CD4-positive, CD25-positive, alpha-beta regulatory T cell (primary cell): ENCODE results near the gene CT47A1. TPM values are rescaled to one million over a fixed set of nuclear protein-coding genes. Genes with fewer than 3 reads are reported as not detected.
"Not testable (repeated sequence)": the region's sequence is repeated elsewhere in the genome, so short reads cannot be mapped to it uniquely, and the experiment has no call there.

Source experiments
- ATAC-seq, 2 donors: fragments of 150-1000 bp; cut with Tn5 transposase; one replicate each; pipeline ENCODE4 v1.10.0; 2021; ENCODE audit warnings: low read depth in 2 of 2, moderate number of reproducible peaks in 2 of 2, moderate library complexity in 1 of 2
- DNase-seq, 3 donors: peaks; one replicate each; pipeline versions ENCODE4 v3.0.0 to v3.0.0-alpha.2; 2012 to 2022; ENCODE audit warnings: mixed read lengths in 1 of 3
- H3K27ac ChIP-seq: one replicate; pipeline ENCODE4 v1.7.0; 2013; ENCODE audit warnings: mild to moderate bottlenecking, low read length; ENCODE audit not compliant: insufficient read depth, poor library complexity, severe bottlenecking
- H3K27me3 ChIP-seq: one replicate; pipeline ENCODE4 v1.7.0; 2013; ENCODE audit warnings: low read length; ENCODE audit not compliant: control insufficient read depth, insufficient read depth
- H3K36me3 ChIP-seq: one replicate; pipeline ENCODE4 v1.7.0; 2013; ENCODE audit warnings: mild to moderate bottlenecking, low read length, moderate library complexity; ENCODE audit not compliant: control insufficient read depth, insufficient read depth
- H3K4me1 ChIP-seq: 2 replicates; pipeline ENCODE4 v1.7.0; 2013; ENCODE audit warnings: mild to moderate bottlenecking, low read length; ENCODE audit not compliant: insufficient read depth, control insufficient read depth, poor library complexity, severe bottlenecking
- H3K4me3 ChIP-seq: one replicate; pipeline ENCODE4 v1.7.0; 2013; ENCODE audit warnings: low read depth, mild to moderate bottlenecking, low read length, moderate library complexity
- H3K9me3 ChIP-seq, 2 experiments: 1 replicate in 1 of 2; 2 replicates in 1 of 2; pipeline ENCODE4 v1.7.0; 2013; ENCODE audit warnings: low read length in 2 of 2, mild to moderate bottlenecking in 1 of 2, moderate library complexity in 1 of 2; ENCODE audit not compliant: control insufficient read depth in 2 of 2
- H3K27ac Mint-ChIP-seq, 3 donors: one replicate each; pipeline ENCODE4 v1.8.0; 2020 to 2022; ENCODE audit warnings: mild to moderate bottlenecking in 3 of 3, mixed read lengths in 3 of 3, moderate library complexity in 2 of 3
- H3K27me3 Mint-ChIP-seq: one replicate; pipeline ENCODE4 v1.8.0; 2022; ENCODE audit warnings: mild to moderate bottlenecking, mixed read lengths
- H3K36me3 Mint-ChIP-seq: one replicate; pipeline ENCODE4 v1.8.0; 2020; ENCODE audit warnings: mixed read lengths
- H3K4me1 Mint-ChIP-seq, 4 donors: one replicate each; pipeline ENCODE4 v1.8.0; 2020 to 2022; ENCODE audit warnings: mixed read lengths in 4 of 4, mild to moderate bottlenecking in 1 of 4
- H3K4me3 Mint-ChIP-seq, 4 donors: one replicate each; pipeline ENCODE4 v1.8.0; 2020 to 2022; ENCODE audit warnings: mild to moderate bottlenecking in 4 of 4, mixed read lengths in 4 of 4, moderate library complexity in 3 of 4
- H3K9me3 Mint-ChIP-seq, 7 donors: one replicate each; pipeline ENCODE4 v1.8.0; 2020 to 2022; ENCODE audit warnings: mixed read lengths in 7 of 7, mild to moderate bottlenecking in 3 of 7, moderate library complexity in 2 of 7
- polyA plus RNA-seq, 4 donors: library from polyadenylated mRNA; unstranded; fragments of 300-500 nt; fragmentation: Illumina TruSeq; gene quantifications; one replicate each; pipeline ENCODE4 v1.2.3, GENCODE V29; 2021
- total RNA-seq: library from RNA; stranded (reverse); gene quantifications from one replicate; pipeline ENCODE4 v1.2.3, GENCODE V29; 2022

The CT47A1 gene
- not detected for total RNA-seq
- polyA plus RNA-seq = not detected

GRCh38 chrX:120985660-120986059 lies at the start of gene CT47A1:
Gene CT47A1, minus strand, starts transcription at chrX:120985760. Its CDS starts 231 bp downstream, at chrX:120985529.
- not testable (repeated sequence) for H3K4me1 Mint-ChIP-seq, H3K27ac ChIP-seq, H3K4me3 Mint-ChIP-seq, H3K36me3 ChIP-seq, H3K4me1 ChIP-seq, DNase-seq, H3K27me3 Mint-ChIP-seq, ATAC-seq, H3K9me3 ChIP-seq, H3K4me3 ChIP-seq, H3K9me3 Mint-ChIP-seq, H3K27ac Mint-ChIP-seq, H3K36me3 Mint-ChIP-seq, H3K27me3 ChIP-seq

DNA sequence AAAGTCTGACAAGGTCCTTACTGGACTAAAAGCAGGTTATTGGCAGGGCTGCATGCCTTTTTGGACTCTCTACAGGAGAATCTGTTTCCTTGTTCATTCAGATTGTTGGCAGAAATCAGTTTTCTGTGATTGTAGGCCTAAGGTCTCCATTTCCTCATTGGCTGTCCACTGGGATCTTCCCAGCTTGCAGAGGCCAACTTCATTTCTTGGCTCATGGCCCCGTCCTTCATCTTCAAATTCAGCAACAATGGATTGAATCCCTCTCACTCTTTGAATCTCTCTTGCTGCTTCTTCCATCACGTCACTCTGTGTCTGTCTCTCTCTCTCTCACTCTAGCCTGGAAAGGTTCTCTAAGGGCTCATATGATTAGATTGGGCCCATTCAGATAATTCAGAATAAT lies 47.0 kb upstream of the CT47A1 start:
- H3K9me3 ChIP-seq = no peaks in the 10 kb centered on the region
- ATAC-seq (no peak), DNase-seq (no peak)
- H3K27me3 ChIP-seq = no peaks in the 10 kb centered on the region
- H3K4me1 ChIP-seq = no peaks in the 10 kb centered on the region
- no peaks in the 10 kb centered on the region for H3K27me3 Mint-ChIP-seq
- H3K36me3 Mint-ChIP-seq = no peaks in the 10 kb centered on the region
- no peaks in the 10 kb centered on the region for H3K9me3 Mint-ChIP-seq
- H3K27ac ChIP-seq = no peak overlapping the region
- no peak overlapping the region for H3K27ac Mint-ChIP-seq
- no peaks in the 10 kb centered on the region for H3K4me1 Mint-ChIP-seq
- H3K4me3 Mint-ChIP-seq = no peak overlapping the region
- H3K4me3 ChIP-seq = no peak overlapping the region
- no peaks in the 10 kb centered on the region for H3K36me3 ChIP-seq

GRCh38 chrX:121030083-121030482 lies 44.5 kb upstream of the CT47A1 start:
- no peak for ATAC-seq
- Mint-ChIP-seq H3K27ac (no peak overlapping the region), H3K4me3 (no peak overlapping the region), H3K27me3 (no peaks in the 10 kb centered on the region), H3K9me3 (no peaks in the 10 kb centered on the region), H3K4me1 (no peaks in the 10 kb centered on the region), H3K36me3 (no peaks in the 10 kb centered on the region)
- H3K4me1 ChIP-seq = no peaks in the 10 kb centered on the region
- H3K36me3 ChIP-seq = no peaks in the 10 kb centered on the region
- no peak for DNase-seq
- no peaks in the 10 kb centered on the region for H3K27me3 ChIP-seq
- no peaks in the 10 kb centered on the region for H3K9me3 ChIP-seq
- H3K4me3 ChIP-seq = no peak overlapping the region
- H3K27ac ChIP-seq = no peak overlapping the region

DNA sequence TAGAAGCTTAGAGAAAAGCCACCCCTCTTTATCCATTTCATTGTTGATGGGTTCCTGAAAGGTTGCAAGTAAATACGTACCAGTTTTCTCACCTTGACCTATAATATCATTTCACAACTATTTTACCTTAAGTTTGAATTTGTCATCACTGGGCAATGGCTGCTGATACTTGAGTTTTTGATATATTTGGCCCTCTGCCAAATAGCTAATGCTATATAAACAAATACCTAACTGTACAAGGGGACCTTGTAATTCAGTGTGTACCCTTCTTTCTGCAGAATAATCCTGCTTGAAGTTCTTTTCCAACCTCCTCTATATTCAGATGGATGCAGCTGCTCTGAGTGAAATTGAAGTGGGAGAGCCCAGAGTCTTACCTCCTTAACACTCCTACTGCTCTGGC lies 42.9 kb upstream of the CT47A1 start:
- ATAC-seq (no peak), DNase-seq (no peak)
- no peaks in the 10 kb centered on the region for H3K36me3 ChIP-seq
- H3K27ac Mint-ChIP-seq = no peak overlapping the region
- no peak overlapping the region for H3K4me3 Mint-ChIP-seq
- H3K4me1 ChIP-seq = no peaks in the 10 kb centered on the region
- no peaks in the 10 kb centered on the region for H3K9me3 Mint-ChIP-seq
- no peaks in the 10 kb centered on the region for H3K27me3 Mint-ChIP-seq
- no peaks in the 10 kb centered on the region for H3K4me1 Mint-ChIP-seq
- no peaks in the 10 kb centered on the region for H3K9me3 ChIP-seq
- no peak overlapping the region for H3K4me3 ChIP-seq
- no peaks in the 10 kb centered on the region for H3K27me3 ChIP-seq
- H3K27ac ChIP-seq = no peak overlapping the region
- no peaks in the 10 kb centered on the region for H3K36me3 Mint-ChIP-seq

GRCh38 chrX:121014826-121015225 lies 29.3 kb upstream of the CT47A1 start:
- Histone ChIP-seq H3K4me1 (no peaks in the 10 kb centered on the region), H3K27ac (no peak overlapping the region), H3K4me3 (no peak overlapping the region), H3K36me3 (no peaks in the 10 kb centered on the region), H3K27me3 (no peaks in the 10 kb centered on the region), H3K9me3 (no peaks in the 10 kb centered on the region)
- Mint-ChIP-seq H3K4me1 (no peaks in the 10 kb centered on the region), H3K4me3 (no peak overlapping the region), H3K27ac (no peak overlapping the region), H3K27me3 (no peaks in the 10 kb centered on the region), H3K9me3 (peaks cover 0 to 5% (median 0%) of the 10 kb centered on the region in 7 donors), H3K36me3 (no peaks in the 10 kb centered on the region)
- no peak for DNase-seq
- ATAC-seq = no peak

DNA sequence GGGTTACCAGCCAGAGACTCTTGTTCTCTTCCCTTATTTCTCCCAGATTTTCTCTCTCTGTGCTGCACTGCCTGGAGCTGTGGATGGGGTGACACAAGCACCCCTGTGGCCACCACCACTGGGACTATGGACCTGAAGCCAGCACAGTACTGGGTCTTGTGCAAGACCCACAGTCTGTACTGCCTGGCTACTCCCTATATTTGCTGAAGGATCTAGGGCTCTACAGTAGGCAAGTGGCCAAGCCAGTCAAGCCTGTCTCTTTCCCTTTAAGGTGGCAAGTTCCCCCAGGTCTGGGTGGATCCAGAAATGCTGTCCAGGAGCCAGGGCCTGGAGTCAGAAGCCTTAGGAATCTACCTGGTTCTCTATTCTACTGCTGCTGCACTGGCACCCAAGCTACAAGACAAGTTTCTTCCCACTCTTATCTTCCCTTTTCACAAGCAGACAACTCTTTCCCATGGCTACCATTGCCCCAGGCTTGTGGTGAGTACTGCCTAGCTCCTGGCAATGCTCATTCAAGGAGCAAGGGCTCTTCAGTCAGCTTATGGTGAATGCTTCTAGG lies 28.4 kb upstream of the CT47A1 start:
- Histone ChIP-seq H3K27me3 (no peaks in the 10 kb centered on the region), H3K4me3 (no peak overlapping the region), H3K36me3 (no peaks in the 10 kb centered on the region), H3K27ac (no peak overlapping the region), H3K4me1 (no peaks in the 10 kb centered on the region), H3K9me3 (no peaks in the 10 kb centered on the region)
- Mint-ChIP-seq H3K36me3 (no peaks in the 10 kb centered on the region), H3K4me1 (no peaks in the 10 kb centered on the region), H3K27me3 (no peaks in the 10 kb centered on the region), H3K9me3 (peaks cover 0 to 5% (median 0%) of the 10 kb centered on the region in 7 donors), H3K4me3 (no peak overlapping the region), H3K27ac (no peak overlapping the region)
- ATAC-seq (no peak), DNase-seq (no peak)

GRCh38 chrX:121011254-121011653 lies 25.7 kb upstream of the CT47A1 start:
- ATAC-seq (no peak), DNase-seq (no peak)
- H3K4me1 ChIP-seq = no peaks in the 10 kb centered on the region
- H3K4me3 ChIP-seq = no peak overlapping the region
- no peak overlapping the region for H3K4me3 Mint-ChIP-seq
- H3K36me3 Mint-ChIP-seq = no peaks in the 10 kb centered on the region
- peaks cover 0 to 6% (median 0%) of the 10 kb centered on the region in 7 donors for H3K9me3 Mint-ChIP-seq
- H3K27ac ChIP-seq = no peak overlapping the region
- no peaks in the 10 kb centered on the region for H3K36me3 ChIP-seq
- H3K27me3 ChIP-seq = no peaks in the 10 kb centered on the region
- H3K9me3 ChIP-seq = no peaks in the 10 kb centered on the region
- H3K4me1 Mint-ChIP-seq = no peaks in the 10 kb centered on the region
- no peak overlapping the region for H3K27ac Mint-ChIP-seq
- H3K27me3 Mint-ChIP-seq = no peaks in the 10 kb centered on the region

- DNase-seq (no peak), ATAC-seq (no peak)
- Histone ChIP-seq H3K36me3 (no peaks in the 10 kb centered on the region), H3K27me3 (no peaks in the 10 kb centered on the region), H3K9me3 (no peaks in the 10 kb centered on the region), H3K4me3 (no peak overlapping the region), H3K27ac (no peak overlapping the region), H3K4me1 (no peaks in the 10 kb centered on the region)
- H3K27me3 Mint-ChIP-seq = no peaks in the 10 kb centered on the region
- no peaks in the 10 kb centered on the region for H3K4me1 Mint-ChIP-seq
- H3K4me3 Mint-ChIP-seq = no peak overlapping the region
- H3K36me3 Mint-ChIP-seq = no peaks in the 10 kb centered on the region
- no peak overlapping the region for H3K27ac Mint-ChIP-seq
- H3K9me3 Mint-ChIP-seq = peaks cover 0 to 6% (median 0%) of the 10 kb centered on the region in 7 donors
Measured at GRCh38 chrX:121010218-121010617, 24.7 kb upstream of the CT47A1 start.
